K562 (cell line): ENCODE data around the gene NOTCH1. TPM values are rescaled to one million over a fixed set of nuclear protein-coding genes. Genes with fewer than 3 reads are reported as not detected.

Source experiments
- BCL6 ChIP-seq: fragments of 250-450 bp; sonication (Bioruptor Pico); IDR thresholded peaks from 2 replicates; pipeline ENCODE4 v1.4.0; 2020
- FOXK1 ChIP-seq: sonication (generic); formaldehyde crosslinking; IDR thresholded peaks from 2 replicates; pipeline ENCODE4 v1.8.0; 2022; ENCODE audit warnings: missing genetic modification reagents, mild to moderate bottlenecking, borderline replicate concordance
- HLTF ChIP-seq: fragments of 450-650 bp; IDR thresholded peaks from 2 replicates; pipeline ENCODE4 v1.6.1; 2016
- ZFP1 ChIP-seq: fragments of 450-650 bp; formaldehyde crosslinking; IDR thresholded peaks from 2 replicates; pipeline ENCODE4 v1.4.0; 2020; ENCODE audit warnings: mild to moderate bottlenecking, mixed read lengths
- polyA plus RNA-seq, 8 experiments: library from polyadenylated mRNA; depleted of rRNA in 4 of 8; stranded (reverse) in 5 of 8; unstranded in 3 of 8; fragments of >200 nt; fragmentation: Nextera tagmentation in 2 of 8; fragmentation: Illumina TruSeq in 1 of 8; extraction: Ambion mirVana in 2 of 8; extraction: Trizol in 1 of 8; gene quantifications; 2 replicates each; pipeline versions ENCODE4 v1.2.1 to v1.2.3, GENCODE V29; 2011 to 2014; ENCODE audit warnings: inconsistent platforms in 1 of 8, missing spikeins in 1 of 8
- total RNA-seq, 7 experiments: library from RNA; depleted of rRNA in 6 of 7; stranded (reverse); fragments of >200 nt in 6 of 7; fragmentation: Illumina TruSeq in 2 of 7; extraction: Trizol in 2 of 7; gene quantifications; 2 replicates each; pipeline versions ENCODE4 v1.2.1 to v1.2.3, GENCODE V29; 2011 to 2021; ENCODE audit warnings: low replicate concordance in 1 of 7
- TF ChIP-seq, protein P1 (sequence below): sonication (generic); formaldehyde crosslinking; IDR thresholded peaks from 2 replicates; pipeline ENCODE4 v1.8.1; 2022; ENCODE audit warnings: missing genetic modification reagents
- TF ChIP-seq, protein P2 (sequence below): fragments of 250-450 bp; sonication (Bioruptor Pico); IDR thresholded peaks from 2 replicates; pipeline ENCODE4 v1.9.0; 2021; ENCODE audit warnings: mild to moderate bottlenecking, inconsistent platforms
- TF ChIP-seq, protein P3 (sequence below): sonication (generic); formaldehyde crosslinking; IDR thresholded peaks from 2 replicates; pipeline ENCODE4 v1.8.0; 2022; ENCODE audit warnings: mild to moderate bottlenecking, missing genetic modification reagents
- TF ChIP-seq, protein P4 (sequence below): fragments of 250-450 bp; sonication (Bioruptor Pico); IDR thresholded peaks from 2 replicates; pipeline ENCODE4 v1.8.0; 2022; ENCODE audit warnings: inconsistent platforms
- TF ChIP-seq, protein P5 (sequence below): fragments of 250-450 bp; sonication (Bioruptor Pico); IDR thresholded peaks from 2 replicates; pipeline ENCODE4 v1.4.0; 2020
- TF ChIP-seq, protein P6 (sequence below): conservative IDR thresholded peaks from 2 replicates; pipeline ENCODE4 v1.6.1; 2011; ENCODE audit warnings: low read depth, mild to moderate bottlenecking, low read length; ENCODE audit not compliant: control insufficient read depth
- TF ChIP-seq, protein P7 (sequence below): fragments of 450-650 bp; formaldehyde crosslinking; IDR thresholded peaks from 2 replicates; pipeline ENCODE4 v1.4.0; 2020; ENCODE audit warnings: mild to moderate bottlenecking, moderate library complexity

Gene NOTCH1
- total and polyA plus RNA-seq, 9 of the 15 experiments (the other 6 are each of a cell fraction or from before 2014, with no cell fraction given): 0.03 to 31.4 (median 2.3) TPM

DNA sequence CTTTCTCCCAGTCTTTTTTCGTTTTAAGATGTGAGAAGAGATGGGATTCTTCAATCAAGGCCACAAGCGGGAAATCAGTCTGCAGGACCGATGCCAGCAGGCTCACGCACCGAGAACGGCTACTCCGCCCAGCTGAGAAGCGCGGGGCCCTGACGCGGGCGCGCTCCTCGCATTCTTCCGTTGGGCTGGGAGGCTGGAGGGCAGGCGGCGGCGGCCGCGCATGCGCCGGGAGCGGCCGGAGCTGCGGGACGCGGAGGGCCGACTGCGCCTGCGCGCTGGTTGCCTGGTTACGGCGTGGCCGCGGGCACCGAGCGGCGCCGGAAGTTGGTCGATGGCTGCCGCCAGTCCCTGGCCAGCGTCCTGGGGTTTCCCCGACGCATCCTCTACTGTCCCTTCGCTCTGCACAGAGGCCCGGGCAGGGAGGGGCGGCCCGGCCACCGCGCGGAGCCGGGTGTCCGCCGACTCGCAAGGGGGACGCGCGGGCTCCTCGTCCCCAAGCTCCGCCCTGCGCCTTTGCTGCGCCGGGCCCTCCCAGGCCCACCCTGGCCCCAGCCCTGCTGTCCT, 62.2 kb downstream of the NOTCH1 start (continued):
- TF ChIP-seq FOXK1 (CRISPR knock-in tag) (no peak), BCL6 (CRISPR knock-in tag) (no peak), ZFP1 (CRISPR knock-in tag) (no peak), HLTF (no peak)
- TF ChIP-seq, protein P1, sequence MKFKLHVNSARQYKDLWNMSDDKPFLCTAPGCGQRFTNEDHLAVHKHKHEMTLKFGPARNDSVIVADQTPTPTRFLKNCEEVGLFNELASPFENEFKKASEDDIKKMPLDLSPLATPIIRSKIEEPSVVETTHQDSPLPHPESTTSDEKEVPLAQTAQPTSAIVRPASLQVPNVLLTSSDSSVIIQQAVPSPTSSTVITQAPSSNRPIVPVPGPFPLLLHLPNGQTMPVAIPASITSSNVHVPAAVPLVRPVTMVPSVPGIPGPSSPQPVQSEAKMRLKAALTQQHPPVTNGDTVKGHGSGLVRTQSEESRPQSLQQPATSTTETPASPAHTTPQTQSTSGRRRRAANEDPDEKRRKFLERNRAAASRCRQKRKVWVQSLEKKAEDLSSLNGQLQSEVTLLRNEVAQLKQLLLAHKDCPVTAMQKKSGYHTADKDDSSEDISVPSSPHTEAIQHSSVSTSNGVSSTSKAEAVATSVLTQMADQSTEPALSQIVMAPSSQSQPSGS: no peak
- TF ChIP-seq, protein P2, sequence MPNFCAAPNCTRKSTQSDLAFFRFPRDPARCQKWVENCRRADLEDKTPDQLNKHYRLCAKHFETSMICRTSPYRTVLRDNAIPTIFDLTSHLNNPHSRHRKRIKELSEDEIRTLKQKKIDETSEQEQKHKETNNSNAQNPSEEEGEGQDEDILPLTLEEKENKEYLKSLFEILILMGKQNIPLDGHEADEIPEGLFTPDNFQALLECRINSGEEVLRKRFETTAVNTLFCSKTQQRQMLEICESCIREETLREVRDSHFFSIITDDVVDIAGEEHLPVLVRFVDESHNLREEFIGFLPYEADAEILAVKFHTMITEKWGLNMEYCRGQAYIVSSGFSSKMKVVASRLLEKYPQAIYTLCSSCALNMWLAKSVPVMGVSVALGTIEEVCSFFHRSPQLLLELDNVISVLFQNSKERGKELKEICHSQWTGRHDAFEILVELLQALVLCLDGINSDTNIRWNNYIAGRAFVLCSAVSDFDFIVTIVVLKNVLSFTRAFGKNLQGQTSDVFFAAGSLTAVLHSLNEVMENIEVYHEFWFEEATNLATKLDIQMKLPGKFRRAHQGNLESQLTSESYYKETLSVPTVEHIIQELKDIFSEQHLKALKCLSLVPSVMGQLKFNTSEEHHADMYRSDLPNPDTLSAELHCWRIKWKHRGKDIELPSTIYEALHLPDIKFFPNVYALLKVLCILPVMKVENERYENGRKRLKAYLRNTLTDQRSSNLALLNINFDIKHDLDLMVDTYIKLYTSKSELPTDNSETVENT (CRISPR knock-in tag): peak; percentile 60; the same call in 1 of the 2 replicates
- TF ChIP-seq, protein P3, sequence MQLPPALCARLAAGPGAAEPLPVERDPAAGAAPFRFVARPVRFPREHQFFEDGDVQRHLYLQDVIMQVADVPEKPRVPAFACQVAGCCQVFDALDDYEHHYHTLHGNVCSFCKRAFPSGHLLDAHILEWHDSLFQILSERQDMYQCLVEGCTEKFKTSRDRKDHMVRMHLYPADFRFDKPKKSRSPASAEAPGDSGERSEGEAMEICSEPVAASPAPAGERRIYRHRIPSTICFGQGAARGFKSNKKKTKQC (CRISPR knock-in tag): no peak; the same call in 1 of the 2 replicates
- TF ChIP-seq, protein P4, sequence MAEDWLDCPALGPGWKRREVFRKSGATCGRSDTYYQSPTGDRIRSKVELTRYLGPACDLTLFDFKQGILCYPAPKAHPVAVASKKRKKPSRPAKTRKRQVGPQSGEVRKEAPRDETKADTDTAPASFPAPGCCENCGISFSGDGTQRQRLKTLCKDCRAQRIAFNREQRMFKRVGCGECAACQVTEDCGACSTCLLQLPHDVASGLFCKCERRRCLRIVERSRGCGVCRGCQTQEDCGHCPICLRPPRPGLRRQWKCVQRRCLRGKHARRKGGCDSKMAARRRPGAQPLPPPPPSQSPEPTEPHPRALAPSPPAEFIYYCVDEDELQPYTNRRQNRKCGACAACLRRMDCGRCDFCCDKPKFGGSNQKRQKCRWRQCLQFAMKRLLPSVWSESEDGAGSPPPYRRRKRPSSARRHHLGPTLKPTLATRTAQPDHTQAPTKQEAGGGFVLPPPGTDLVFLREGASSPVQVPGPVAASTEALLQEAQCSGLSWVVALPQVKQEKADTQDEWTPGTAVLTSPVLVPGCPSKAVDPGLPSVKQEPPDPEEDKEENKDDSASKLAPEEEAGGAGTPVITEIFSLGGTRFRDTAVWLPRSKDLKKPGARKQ (CRISPR knock-in tag): no peak
- TF ChIP-seq, protein P5, sequence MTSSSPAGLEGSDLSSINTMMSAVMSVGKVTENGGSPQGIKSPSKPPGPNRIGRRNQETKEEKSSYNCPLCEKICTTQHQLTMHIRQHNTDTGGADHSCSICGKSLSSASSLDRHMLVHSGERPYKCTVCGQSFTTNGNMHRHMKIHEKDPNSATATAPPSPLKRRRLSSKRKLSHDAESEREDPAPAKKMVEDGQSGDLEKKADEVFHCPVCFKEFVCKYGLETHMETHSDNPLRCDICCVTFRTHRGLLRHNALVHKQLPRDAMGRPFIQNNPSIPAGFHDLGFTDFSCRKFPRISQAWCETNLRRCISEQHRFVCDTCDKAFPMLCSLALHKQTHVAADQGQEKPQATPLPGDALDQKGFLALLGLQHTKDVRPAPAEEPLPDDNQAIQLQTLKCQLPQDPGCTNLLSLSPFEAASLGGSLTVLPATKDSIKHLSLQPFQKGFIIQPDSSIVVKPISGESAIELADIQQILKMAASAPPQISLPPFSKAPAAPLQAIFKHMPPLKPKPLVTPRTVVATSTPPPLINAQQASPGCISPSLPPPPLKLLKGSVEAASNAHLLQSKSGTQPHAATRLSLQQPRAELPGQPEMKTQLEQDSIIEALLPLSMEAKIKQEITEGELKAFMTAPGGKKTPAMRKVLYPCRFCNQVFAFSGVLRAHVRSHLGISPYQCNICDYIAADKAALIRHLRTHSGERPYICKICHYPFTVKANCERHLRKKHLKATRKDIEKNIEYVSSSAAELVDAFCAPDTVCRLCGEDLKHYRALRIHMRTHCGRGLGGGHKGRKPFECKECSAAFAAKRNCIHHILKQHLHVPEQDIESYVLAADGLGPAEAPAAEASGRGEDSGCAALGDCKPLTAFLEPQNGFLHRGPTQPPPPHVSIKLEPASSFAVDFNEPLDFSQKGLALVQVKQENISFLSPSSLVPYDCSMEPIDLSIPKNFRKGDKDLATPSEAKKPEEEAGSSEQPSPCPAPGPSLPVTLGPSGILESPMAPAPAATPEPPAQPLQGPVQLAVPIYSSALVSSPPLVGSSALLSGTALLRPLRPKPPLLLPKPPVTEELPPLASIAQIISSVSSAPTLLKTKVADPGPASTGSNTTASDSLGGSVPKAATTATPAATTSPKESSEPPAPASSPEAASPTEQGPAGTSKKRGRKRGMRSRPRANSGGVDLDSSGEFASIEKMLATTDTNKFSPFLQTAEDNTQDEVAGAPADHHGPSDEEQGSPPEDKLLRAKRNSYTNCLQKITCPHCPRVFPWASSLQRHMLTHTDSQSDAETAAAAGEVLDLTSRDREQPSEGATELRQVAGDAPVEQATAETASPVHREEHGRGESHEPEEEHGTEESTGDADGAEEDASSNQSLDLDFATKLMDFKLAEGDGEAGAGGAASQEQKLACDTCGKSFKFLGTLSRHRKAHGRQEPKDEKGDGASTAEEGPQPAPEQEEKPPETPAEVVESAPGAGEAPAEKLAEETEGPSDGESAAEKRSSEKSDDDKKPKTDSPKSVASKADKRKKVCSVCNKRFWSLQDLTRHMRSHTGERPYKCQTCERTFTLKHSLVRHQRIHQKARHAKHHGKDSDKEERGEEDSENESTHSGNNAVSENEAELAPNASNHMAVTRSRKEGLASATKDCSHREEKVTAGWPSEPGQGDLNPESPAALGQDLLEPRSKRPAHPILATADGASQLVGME (CRISPR knock-in tag): no peak
- TF ChIP-seq, protein P6, sequence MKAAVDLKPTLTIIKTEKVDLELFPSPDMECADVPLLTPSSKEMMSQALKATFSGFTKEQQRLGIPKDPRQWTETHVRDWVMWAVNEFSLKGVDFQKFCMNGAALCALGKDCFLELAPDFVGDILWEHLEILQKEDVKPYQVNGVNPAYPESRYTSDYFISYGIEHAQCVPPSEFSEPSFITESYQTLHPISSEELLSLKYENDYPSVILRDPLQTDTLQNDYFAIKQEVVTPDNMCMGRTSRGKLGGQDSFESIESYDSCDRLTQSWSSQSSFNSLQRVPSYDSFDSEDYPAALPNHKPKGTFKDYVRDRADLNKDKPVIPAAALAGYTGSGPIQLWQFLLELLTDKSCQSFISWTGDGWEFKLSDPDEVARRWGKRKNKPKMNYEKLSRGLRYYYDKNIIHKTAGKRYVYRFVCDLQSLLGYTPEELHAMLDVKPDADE: peak; percentile 79
- TF ChIP-seq, protein P7, sequence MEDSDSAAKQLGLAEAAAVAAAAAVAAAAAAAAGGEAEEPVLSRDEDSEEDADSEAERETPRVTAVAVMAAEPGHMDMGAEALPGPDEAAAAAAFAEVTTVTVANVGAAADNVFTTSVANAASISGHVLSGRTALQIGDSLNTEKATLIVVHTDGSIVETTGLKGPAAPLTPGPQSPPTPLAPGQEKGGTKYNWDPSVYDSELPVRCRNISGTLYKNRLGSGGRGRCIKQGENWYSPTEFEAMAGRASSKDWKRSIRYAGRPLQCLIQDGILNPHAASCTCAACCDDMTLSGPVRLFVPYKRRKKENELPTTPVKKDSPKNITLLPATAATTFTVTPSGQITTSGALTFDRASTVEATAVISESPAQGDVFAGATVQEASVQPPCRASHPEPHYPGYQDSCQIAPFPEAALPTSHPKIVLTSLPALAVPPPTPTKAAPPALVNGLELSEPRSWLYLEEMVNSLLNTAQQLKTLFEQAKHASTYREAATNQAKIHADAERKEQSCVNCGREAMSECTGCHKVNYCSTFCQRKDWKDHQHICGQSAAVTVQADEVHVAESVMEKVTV (CRISPR knock-in tag): no peak
